ENCODE data around the gene MYZAP. TPM values are rescaled to one million over a fixed set of nuclear protein-coding genes. Genes with fewer than 3 reads are reported as not detected.
A peak's percentile ranks its signal among the peaks of the same experiment; 100 is the strongest.

The MYZAP gene
- total and polyA plus RNA-seq, 2 of the 4 experiments (the other 2 are of a cell fraction), result not detected

DNA sequence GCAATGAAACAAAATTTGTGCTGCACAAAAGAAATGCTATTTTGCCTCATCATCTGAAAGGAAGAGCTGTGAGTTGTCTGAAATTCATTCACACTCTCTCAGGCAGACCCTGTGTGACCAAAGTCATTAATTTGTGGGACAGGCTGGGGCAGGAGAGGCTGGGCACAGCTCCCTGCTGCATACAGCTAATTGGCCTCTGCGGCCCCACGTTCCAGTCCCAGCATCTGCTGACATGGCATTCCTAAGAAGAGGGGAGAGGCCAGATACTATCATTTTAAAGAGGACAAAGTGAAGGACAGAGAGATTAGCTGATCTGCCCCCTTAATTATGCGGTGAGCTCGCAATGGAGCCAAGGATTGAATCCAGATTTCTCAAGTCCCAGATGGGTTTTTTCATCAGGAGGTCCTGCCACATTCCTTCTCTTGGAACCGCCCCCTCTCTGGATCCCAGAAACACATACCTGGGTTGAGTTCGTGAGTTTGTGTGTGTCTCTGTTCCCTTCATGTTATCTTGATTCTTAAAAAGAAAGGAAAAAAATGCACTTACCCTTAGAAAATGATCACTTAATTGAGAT is 139.9 kb downstream of the MYZAP start:
- H4K5ac ChIP-seq (ENCODE audit: low read depth, low read length), result no peak overlapping the region
- H3K27me3 ChIP-seq (ENCODE audit: control insufficient read depth, insufficient read depth, low read length), result no peaks in the 10 kb centered on the region
- dilution Hi-C loops (cut with HindIII; ENCODE audit: low sequenced_read_pairs, unreplicated experiment), result no loop called here
- no peak overlapping the region for H2BK5ac ChIP-seq (ENCODE audit: low read depth, low read length, poor library complexity, severe bottlenecking)
- intact Hi-C loops (cut with micrococcal nuclease), result loop anchor here (5.0 kb wide), 1 partner anchor 131 kb away; no protein-coding TSS in a partner anchor
- H3K9me1 ChIP-seq (ENCODE audit: insufficient read depth, low read length), result peaks cover 2% of the 10 kb centered on the region; the same call in 1 of the 2 replicates
- no peak overlapping the region for H3K9ac ChIP-seq (ENCODE audit: low read depth, low read length)
- H2BK20ac ChIP-seq (ENCODE audit: low read depth, low read length), result no peak overlapping the region
- H3K36me3 ChIP-seq (ENCODE audit: control insufficient read depth, insufficient read depth, low read length), result no peaks in the 10 kb centered on the region
- H2BK120ac ChIP-seq (ENCODE audit: low read depth, low read length), result no peak overlapping the region
- no peak overlapping the region for H4K91ac ChIP-seq (ENCODE audit: insufficient read depth, low read depth, low read length)
- H3K4me2 ChIP-seq (ENCODE audit: low read depth, low read length), result no peak overlapping the region
- H3K9me3 ChIP-seq (ENCODE audit: control insufficient read depth, insufficient read depth, low read length), result no peaks in the 10 kb centered on the region
- no peak overlapping the region for H3K4me3 ChIP-seq (ENCODE audit: insufficient read depth, low read depth, low read length)
- H3K4ac ChIP-seq (ENCODE audit: low read depth, low read length), result no peak overlapping the region
- H2AFZ ChIP-seq (replicated peaks; ENCODE audit: low read length, poor library complexity), result no peak overlapping the region
- H2AK9ac ChIP-seq (replicated peaks; ENCODE audit: low read depth, low read length, poor library complexity), result peak overlapping the region; percentile 40
- 40% methylated on average over 2 of the region's 6 CpGs; no CpG with 5 or more reads in 1 of the 2 experiments for WGBS, 2 experiments (ENCODE audit: extremely low coverage in 2 of 2, insufficient read length in 1 of 2)
- no peak overlapping the region for H3K18ac ChIP-seq (ENCODE audit: low read depth, low read length)
- POLR2A ChIA-PET (ENCODE audit: unreplicated experiment), result interaction anchor here (0.6 kb wide), 1 partner anchor 22 kb away, joined by 6 read pairs; no protein-coding TSS in a partner anchor
- H3K14ac ChIP-seq (replicated peaks; ENCODE audit: low read depth, low read length), result no peak overlapping the region
- no TSS peak for BruUV-seq (replicated peaks)
- no peak overlapping the region for H3K56ac ChIP-seq (ENCODE audit: extremely low read depth, insufficient read depth, low read length)
- no peaks in the 10 kb centered on the region for H4K20me1 ChIP-seq (ENCODE audit: insufficient read depth, low read length)
- DNase-seq (no peak), ATAC-seq (ENCODE audit: low read depth) (no peak)
- no peaks in the 10 kb centered on the region for H3K4me1 ChIP-seq (ENCODE audit: control insufficient read depth, insufficient read depth, low read length)
- no peak overlapping the region for H3K23ac ChIP-seq (ENCODE audit: low read depth, low read length)
- H2BK15ac ChIP-seq (ENCODE audit: low read depth, low read length), result no peak overlapping the region
- H2AK5ac ChIP-seq (ENCODE audit: low read depth, low read length), result no peak overlapping the region
- CTCF ChIA-PET, result interaction anchor here (0.6 to 1.8 kb wide), 4 partner anchors 11 to 129 kb away, joined by 4 to 10 read pairs (median 4); no protein-coding TSS in a partner anchor
- no peak overlapping the region for H4K8ac ChIP-seq (ENCODE audit: low read depth in 2 of 2, low read length in 2 of 2)
- in situ Hi-C loops (cut with MboI; ENCODE audit: low sequenced_read_pairs), result no loop called here
- TF ChIP-seq MAFK (IDR thresholded peaks at IDR 0.05; ENCODE audit: low read depth, low read length), result peak; percentile 78
- no peak for TF ChIP-seq RFX5 (IDR thresholded peaks at IDR 0.05; ENCODE audit: low read depth, low read length)
- H3K27ac ChIP-seq (ENCODE audit: insufficient read depth, low read length), result no peak overlapping the region
- H3K79me1 ChIP-seq (ENCODE audit: low read depth in 1 of 2, low read length in 2 of 2), result no peaks in the 10 kb centered on the region
